Esophagus muscularis mucosa (tissue), 4 donors: ENCODE data around the gene GDI1. TPM values are rescaled to one million over a fixed set of nuclear protein-coding genes. Genes with fewer than 3 reads are reported as not detected.

Source experiments
- DNase-seq: peaks from one replicate; pipeline ENCODE4 v3.0.0-alpha.2; 2017; ENCODE audit errors: extremely low spot score
- H3K27ac ChIP-seq, 4 donors: fragments of 200-600 bp; sonication (generic); replicated peaks in 1 of 4; 1 replicate in 3 of 4; 2 replicates in 1 of 4; pipeline ENCODE4 v1.5.1; 2016 to 2019; ENCODE audit warnings: mild to moderate bottlenecking in 1 of 4
- H3K27me3 ChIP-seq, 4 donors: fragments of 200-600 bp; sonication (generic); one replicate each; pipeline versions ENCODE4 v1.5.1 to v1.6.0; 2016 to 2019
- H3K36me3 ChIP-seq, 4 donors: fragments of 200-600 bp; sonication (generic); one replicate each; pipeline ENCODE4 v1.5.1; 2016 to 2019
- H3K4me1 ChIP-seq, 4 donors: fragments of 200-600 bp; sonication (generic); one replicate each; pipeline ENCODE4 v1.5.1; 2016 to 2019
- H3K4me3 ChIP-seq, 4 donors: fragments of 200-600 bp; sonication (generic); 1 replicate in 2 of 4; 2 replicates in 2 of 4; pipeline ENCODE4 v1.5.1; 2016 to 2019; ENCODE audit warnings: mild to moderate bottlenecking in 4 of 4, moderate library complexity in 1 of 4
- H3K9me3 ChIP-seq, 4 donors: fragments of 200-600 bp; sonication (generic); 1 replicate in 3 of 4; 2 replicates in 1 of 4; pipeline ENCODE4 v1.5.1; 2016 to 2019
- EP300 ChIP-seq: sonication (generic); formaldehyde crosslinking; IDR thresholded peaks from one replicate; pipeline ENCODE4 v1.6.1; 2017; ENCODE audit warnings: antibody characterized with exemption
- POLR2A ChIP-seq: fragments of 450-650 bp; IDR thresholded peaks from one replicate; pipeline ENCODE4 v1.6.1; 2017; ENCODE audit warnings: antibody characterized with exemption, moderate library complexity, mild to moderate bottlenecking, low read depth
- POLR2AphosphoS5 ChIP-seq, 2 donors: sonication (generic); formaldehyde crosslinking; IDR thresholded peaks; one replicate each; pipeline ENCODE4 v1.6.1; 2017; ENCODE audit warnings: antibody characterized with exemption in 2 of 2
- WGBS: methylation state at CpG from one replicate; pipeline ENCODE4 v1.1.5; 2018; 5-methylcytosine and 5-hydroxymethylcytosine counted together
- intact Hi-C: fragments of 100-400 bp; cut with DNase I; formaldehyde crosslinking; loops from one replicate; pipeline ENCODE4 v1.15.1; 2023
- total RNA-seq, 4 donors: library from RNA; depleted of rRNA; stranded (reverse); fragments of >200 nt; gene quantifications; one replicate each; pipeline versions ENCODE4 v1.1.0 to v1.2.1, GENCODE V29; 2016
- TF ChIP-seq, protein P1 (sequence below), 3 experiments: fragments of 200-600 bp in 2 of 3; fragments of 450-650 bp in 1 of 3; sonication (generic) in 2 of 3; IDR thresholded peaks; one replicate each; pipeline ENCODE4 v1.5.1; 2017 to 2019; ENCODE audit warnings: antibody characterized with exemption in 3 of 3, mild to moderate bottlenecking in 2 of 3, moderate library complexity in 1 of 3

Gene GDI1
- total RNA-seq, 4 donors from 2014 or later, result 105 to 148 (median 128) TPM

DNA sequence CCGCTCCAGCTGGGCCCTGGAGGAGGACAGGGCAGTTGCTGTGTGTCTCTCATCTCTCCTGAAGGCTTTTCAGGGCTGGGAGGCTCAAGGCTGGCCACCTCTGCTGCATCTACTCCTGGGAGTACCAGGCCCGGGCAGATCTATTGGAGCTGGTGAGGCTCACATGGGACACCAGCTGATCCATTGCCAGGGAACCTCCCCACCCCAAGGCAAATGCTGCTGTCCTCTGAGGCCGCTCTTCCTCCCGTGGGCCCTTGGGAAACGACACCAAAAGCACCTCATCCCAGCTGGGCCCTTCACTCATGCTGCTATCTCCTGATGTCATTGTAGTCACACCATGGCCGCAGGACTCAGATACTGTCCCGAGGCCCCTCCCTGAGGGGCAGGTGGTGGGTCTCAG is 45.8 kb downstream of the GDI1 start:
- Histone ChIP-seq H3K9me3 (no peaks in the 10 kb centered on the region), H3K4me1 (peaks cover 14 to 42% (median 41%) of the 10 kb centered on the region in 4 donors), H3K27ac (no peak overlapping the region), H3K27me3 (no peaks in the 10 kb centered on the region), H3K4me3 (no peak overlapping the region), H3K36me3 (peaks cover 0 to 19% (median 15%) of the 10 kb centered on the region in 4 donors)
- 69% methylated on average over 5 of the region's 7 CpGs for WGBS
- DNase-seq, result no peak
- intact Hi-C loops, result no loop called here
- TF ChIP-seq EP300, result no peak
- TF ChIP-seq POLR2A, result no peak
- no peak for TF ChIP-seq POLR2AphosphoS5 (IDR thresholded peaks at IDR 0.05)
- TF ChIP-seq, protein P1, sequence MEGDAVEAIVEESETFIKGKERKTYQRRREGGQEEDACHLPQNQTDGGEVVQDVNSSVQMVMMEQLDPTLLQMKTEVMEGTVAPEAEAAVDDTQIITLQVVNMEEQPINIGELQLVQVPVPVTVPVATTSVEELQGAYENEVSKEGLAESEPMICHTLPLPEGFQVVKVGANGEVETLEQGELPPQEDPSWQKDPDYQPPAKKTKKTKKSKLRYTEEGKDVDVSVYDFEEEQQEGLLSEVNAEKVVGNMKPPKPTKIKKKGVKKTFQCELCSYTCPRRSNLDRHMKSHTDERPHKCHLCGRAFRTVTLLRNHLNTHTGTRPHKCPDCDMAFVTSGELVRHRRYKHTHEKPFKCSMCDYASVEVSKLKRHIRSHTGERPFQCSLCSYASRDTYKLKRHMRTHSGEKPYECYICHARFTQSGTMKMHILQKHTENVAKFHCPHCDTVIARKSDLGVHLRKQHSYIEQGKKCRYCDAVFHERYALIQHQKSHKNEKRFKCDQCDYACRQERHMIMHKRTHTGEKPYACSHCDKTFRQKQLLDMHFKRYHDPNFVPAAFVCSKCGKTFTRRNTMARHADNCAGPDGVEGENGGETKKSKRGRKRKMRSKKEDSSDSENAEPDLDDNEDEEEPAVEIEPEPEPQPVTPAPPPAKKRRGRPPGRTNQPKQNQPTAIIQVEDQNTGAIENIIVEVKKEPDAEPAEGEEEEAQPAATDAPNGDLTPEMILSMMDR (IDR thresholded peaks at IDR 0.05), result no peak

DNA sequence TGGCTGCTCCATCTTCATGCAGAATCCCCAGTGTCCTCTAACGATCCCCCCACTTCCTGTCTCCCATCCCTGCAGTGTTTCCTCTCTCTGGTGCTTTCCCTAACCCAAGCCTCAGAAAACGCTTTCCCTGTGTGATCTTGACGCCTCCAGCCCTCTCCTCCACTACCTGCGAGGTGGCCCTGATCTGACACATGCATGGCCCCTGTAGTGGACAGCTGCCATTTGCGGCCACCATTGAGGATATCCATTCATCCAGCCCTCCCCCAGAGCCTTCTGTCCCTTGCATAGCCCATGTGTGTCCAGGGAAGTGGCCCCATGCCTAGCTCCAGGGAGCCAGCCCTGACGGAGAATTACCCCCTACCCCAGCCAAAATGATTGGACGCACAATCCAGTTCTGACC is 46.4 kb downstream of the GDI1 start:
- no peaks in the 10 kb centered on the region for H3K27me3 ChIP-seq
- intact Hi-C loops, result no loop called here
- no peak for DNase-seq
- H3K27ac ChIP-seq, result no peak overlapping the region
- TF ChIP-seq EP300 (no peak), POLR2AphosphoS5 (IDR thresholded peaks at IDR 0.05) (no peak), POLR2A (no peak)
- TF ChIP-seq, protein P1 (IDR thresholded peaks at IDR 0.05), result no peak
- peaks cover 0 to 25% (median 21%) of the 10 kb centered on the region in 4 donors for H3K36me3 ChIP-seq
- peaks cover 14 to 41% (median 38%) of the 10 kb centered on the region in 4 donors for H3K4me1 ChIP-seq
- H3K4me3 ChIP-seq, result no peak overlapping the region
- H3K9me3 ChIP-seq, result no peaks in the 10 kb centered on the region
- 85% methylated on average over 7 of the region's 7 CpGs for WGBS

DNA sequence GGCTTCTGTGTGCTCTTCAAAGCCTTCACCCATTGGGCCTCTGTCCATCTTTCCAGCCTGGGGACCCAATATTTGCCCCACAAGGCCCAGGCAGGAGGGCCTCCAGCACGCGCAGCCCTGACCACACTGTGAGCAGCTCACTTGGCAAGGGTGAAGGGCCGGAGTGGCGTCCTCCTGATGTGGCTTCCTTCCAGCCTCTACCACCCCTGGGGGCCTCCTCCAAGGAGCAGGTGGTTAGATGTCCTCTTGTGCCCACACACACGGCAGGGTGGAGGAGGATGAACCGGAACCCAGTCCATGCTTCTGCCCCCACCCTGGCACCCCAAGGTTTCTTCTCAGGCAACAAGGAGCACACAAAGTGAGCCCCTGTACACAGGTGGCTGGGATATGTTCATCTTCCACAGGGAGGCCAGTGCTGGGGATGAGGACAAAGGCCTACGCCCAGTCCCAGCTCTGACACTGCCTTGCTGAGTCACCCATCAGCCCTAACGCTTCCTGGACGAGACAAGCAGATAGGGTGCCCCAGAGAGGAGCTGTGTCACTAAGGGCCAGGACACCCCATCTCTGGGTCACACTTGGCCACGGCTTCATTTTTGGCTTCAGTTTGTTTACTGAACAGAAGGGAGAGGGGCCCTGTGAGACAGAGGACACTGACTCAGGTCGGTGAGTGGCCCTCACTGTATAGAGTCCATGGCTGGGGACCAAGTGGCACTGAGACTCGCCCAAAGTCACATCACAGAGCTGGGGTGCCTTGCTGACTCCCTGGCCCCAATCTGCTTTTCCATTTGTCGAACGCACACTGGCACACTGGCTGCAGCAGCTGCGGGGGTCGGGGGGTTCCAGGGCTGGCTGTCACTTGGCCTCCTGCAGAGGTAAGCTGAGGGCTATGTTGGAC is 47.5 kb downstream of the GDI1 start:
- H3K36me3 ChIP-seq, result peaks cover 0 to 29% (median 24%) of the 10 kb centered on the region in 4 donors
- peaks cover 22 to 49% (median 43%) of the 10 kb centered on the region in 4 donors for H3K4me1 ChIP-seq
- H3K9me3 ChIP-seq, result no peaks in the 10 kb centered on the region
- TF ChIP-seq POLR2AphosphoS5 (IDR thresholded peaks at IDR 0.05), result no peak
- TF ChIP-seq, protein P1 (IDR thresholded peaks at IDR 0.05), result no peak
- no peak for TF ChIP-seq EP300
- no peak for TF ChIP-seq POLR2A
- H3K27me3 ChIP-seq, result no peaks in the 10 kb centered on the region
- WGBS, result 88% methylated on average over 12 of the region's 16 CpGs
- no peak for DNase-seq
- intact Hi-C loops, result loop anchor here (5.0 kb wide), 2 partner anchors 43 to 47 kb away; partner anchors contain the start of gene GDI1
- peak overlapping the region in 2 of 4 donors; percentile 19 to 30 for H3K27ac ChIP-seq
- no peak overlapping the region for H3K4me3 ChIP-seq

DNA sequence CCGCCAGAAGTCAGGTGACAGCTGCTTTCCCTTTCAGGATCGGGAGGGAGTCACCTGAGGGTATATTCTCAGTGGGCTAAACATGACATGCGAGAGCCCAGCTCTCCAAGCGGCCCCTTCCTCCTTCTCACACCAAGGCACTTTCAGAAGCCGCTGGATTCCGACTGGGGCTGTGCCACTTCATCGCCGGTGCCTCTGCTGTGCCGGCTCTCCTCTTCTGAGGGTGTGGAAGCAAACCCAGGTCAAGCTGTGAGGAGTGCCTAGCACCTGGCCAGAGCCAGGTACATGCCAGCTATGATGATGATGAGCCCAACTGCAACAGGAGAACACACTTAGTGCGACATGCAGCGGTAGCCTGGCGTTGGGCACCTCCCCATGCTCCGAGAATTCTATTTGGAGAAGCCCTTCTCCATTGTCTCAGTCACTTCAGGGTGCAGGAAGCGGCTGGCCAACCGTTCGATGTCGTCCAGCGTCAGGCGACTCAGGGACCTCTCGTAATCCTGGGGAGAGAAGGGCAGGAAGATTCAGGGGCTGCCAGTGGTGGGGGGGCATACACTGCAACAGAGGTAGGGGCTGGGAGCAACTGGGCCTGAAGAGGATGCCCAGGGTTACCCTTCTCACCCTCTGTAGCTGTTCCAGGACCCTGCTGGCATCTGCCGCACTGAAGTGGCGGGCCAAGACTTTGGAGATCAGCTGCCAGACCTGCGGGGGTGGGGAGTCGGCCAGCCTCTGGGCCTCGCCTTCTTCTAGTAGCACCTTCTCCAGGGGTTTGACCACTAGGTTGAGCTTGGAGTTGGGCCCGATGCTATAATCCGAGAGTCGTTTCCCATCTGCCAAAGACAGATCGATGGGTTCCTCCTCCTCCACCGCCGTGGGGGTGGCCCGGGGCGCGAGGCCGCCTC is 48.4 kb downstream of the GDI1 start:
- intact Hi-C loops, result loop anchor here (5.0 kb wide), 2 partner anchors 42 to 48 kb away; partner anchors contain the start of gene GDI1
- H3K4me1 ChIP-seq, result peaks cover 23 to 50% (median 45%) of the 10 kb centered on the region in 4 donors
- WGBS, result 75% methylated on average over 25 of the region's 35 CpGs
- DNase-seq, result no peak
- H3K27me3 ChIP-seq, result no peaks in the 10 kb centered on the region
- TF ChIP-seq POLR2A (no peak), POLR2AphosphoS5 (IDR thresholded peaks at IDR 0.05) (no peak), EP300 (no peak)
- H3K4me3 ChIP-seq, result peak overlapping the region; percentile 68 to 81 (median 70)
- peak overlapping the region; percentile 86 to 89 (median 88) for H3K27ac ChIP-seq
- H3K9me3 ChIP-seq, result no peaks in the 10 kb centered on the region
- peaks cover 0 to 29% (median 24%) of the 10 kb centered on the region in 4 donors for H3K36me3 ChIP-seq
